Activated CD4-positive, alpha-beta T cell treated with anti-CD3 and anti-CD28 coated beads, Interleukin-2, amount 10 ng/mL, durations not matched to agents 7 days and 5 days (primary cell): Measurements from ENCODE around the gene LRRC4C. TPM values are rescaled to one million over a fixed set of nuclear protein-coding genes. Genes with fewer than 3 reads are reported as not detected.

Experiments
- CTCF ChIA-PET: fragments of 350-600 bp; sonication (Branson Sonifier 250); formaldehyde crosslinking; loops from one replicate; lab custom pipeline; 2021; ENCODE audit warnings: antibody characterized with exemption; lab: Charles Lee
- POLR2A ChIA-PET: fragments of 350-600 bp; sonication (Branson Sonifier 250); formaldehyde crosslinking; loops from one replicate; lab custom pipeline; 2021; ENCODE audit warnings: antibody characterized with exemption; lab: Charles Lee
- DNase-seq: peaks from one replicate; pipeline ENCODE4 v3.0.0-alpha.2; 2020
- H3K27ac Mint-ChIP-seq: one replicate; pipeline ENCODE4 v1.8.0; 2021; ENCODE audit warnings: mild to moderate bottlenecking, moderate library complexity, mixed read lengths
- H3K27me3 Mint-ChIP-seq: one replicate; pipeline ENCODE4 v1.8.0; 2021; ENCODE audit warnings: mixed read lengths
- H3K36me3 Mint-ChIP-seq: one replicate; pipeline ENCODE4 v1.8.0; 2021; ENCODE audit warnings: low read depth, mixed read lengths
- H3K4me1 Mint-ChIP-seq: one replicate; pipeline ENCODE4 v1.8.0; 2021; ENCODE audit warnings: mixed read lengths
- H3K4me3 Mint-ChIP-seq: one replicate; pipeline ENCODE4 v1.8.0; 2021; ENCODE audit warnings: mild to moderate bottlenecking, moderate library complexity, mixed read lengths
- H3K9me3 Mint-ChIP-seq: one replicate; pipeline ENCODE4 v1.8.0; 2021; ENCODE audit warnings: mixed read lengths
- total RNA-seq, 2 experiments: library from RNA; stranded (reverse); gene quantifications; one replicate each; pipeline ENCODE4 v1.2.3, GENCODE V29; 2021

Gene LRRC4C
- total RNA-seq, 2 experiments from 2014 or later, result not detected

DNA sequence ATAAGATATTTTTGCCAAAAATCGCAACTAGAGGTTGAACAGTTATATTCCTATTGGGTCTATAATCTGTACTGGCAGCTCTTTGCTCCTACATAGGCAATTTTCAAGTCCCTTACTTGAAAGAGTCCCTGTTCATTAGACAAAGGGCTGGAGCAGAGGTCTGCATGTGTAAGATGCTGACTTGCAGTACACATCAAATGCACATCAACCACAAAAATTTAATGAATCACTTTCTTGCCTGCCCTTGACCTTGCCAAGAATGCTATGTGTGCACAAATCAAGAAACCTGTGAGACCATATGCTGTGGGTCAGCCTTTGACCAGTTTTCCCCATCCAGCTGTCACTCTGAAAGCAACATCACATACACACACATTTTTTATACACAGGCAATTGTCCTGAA lies 661.5 kb downstream of the LRRC4C start:
- no peaks in the 10 kb centered on the region for H3K36me3 Mint-ChIP-seq
- H3K4me3 Mint-ChIP-seq, result no peak overlapping the region
- peaks cover 12% of the 10 kb centered on the region for H3K9me3 Mint-ChIP-seq
- no peaks in the 10 kb centered on the region for H3K4me1 Mint-ChIP-seq
- no peak overlapping the region for H3K27ac Mint-ChIP-seq
- DNase-seq, result no peak
- no peaks in the 10 kb centered on the region for H3K27me3 Mint-ChIP-seq
- ChIA-PET POLR2A (no interaction called here), CTCF (no interaction called here)

DNA sequence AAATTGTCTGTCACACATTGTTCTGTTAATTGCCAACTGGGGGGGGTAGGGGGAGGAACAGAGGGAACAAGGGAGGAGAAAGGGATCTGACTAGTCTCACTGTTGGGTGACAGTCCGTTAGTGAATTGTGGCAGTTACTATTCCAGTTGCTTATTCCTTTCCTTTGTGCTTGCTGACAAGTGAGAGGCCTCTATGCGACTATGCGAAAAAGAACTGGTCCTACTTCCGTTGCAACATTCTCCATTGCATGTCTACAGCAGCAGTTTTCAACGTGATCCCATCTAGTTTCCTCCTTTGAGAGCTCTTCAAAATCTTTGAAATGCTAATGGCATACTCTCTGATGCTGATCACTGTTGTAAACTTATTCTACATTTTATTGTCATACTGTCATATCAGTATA lies 672.2 kb downstream of the LRRC4C start:
- no peak overlapping the region for H3K27ac Mint-ChIP-seq
- no peaks in the 10 kb centered on the region for H3K36me3 Mint-ChIP-seq
- CTCF ChIA-PET, result no interaction called here
- peaks cover 21% of the 10 kb centered on the region for H3K9me3 Mint-ChIP-seq
- no peak for DNase-seq
- POLR2A ChIA-PET, result no interaction called here
- no peak overlapping the region for H3K4me3 Mint-ChIP-seq
- no peaks in the 10 kb centered on the region for H3K4me1 Mint-ChIP-seq
- no peaks in the 10 kb centered on the region for H3K27me3 Mint-ChIP-seq

DNA sequence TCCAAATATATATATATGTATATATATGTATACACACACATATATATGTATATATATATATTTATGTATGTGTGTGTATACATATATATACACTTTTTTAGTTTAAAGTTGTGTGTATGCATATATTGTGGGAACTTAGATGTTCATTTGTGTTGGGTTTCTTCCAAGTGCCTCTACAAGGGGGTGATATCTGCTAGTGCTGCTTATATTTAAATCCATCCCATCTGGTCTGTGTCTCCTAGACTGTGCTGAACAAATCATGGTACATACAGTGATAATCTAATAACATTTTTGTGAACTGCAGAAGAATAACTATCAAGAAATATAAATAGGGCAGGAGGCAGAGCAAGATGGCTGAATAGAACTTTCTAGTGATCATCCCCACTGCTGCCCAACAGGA lies 696.4 kb downstream of the LRRC4C start:
- peaks cover 2% of the 10 kb centered on the region for H3K9me3 Mint-ChIP-seq
- no peaks in the 10 kb centered on the region for H3K36me3 Mint-ChIP-seq
- no peak for DNase-seq
- ChIA-PET POLR2A (no interaction called here), CTCF (no interaction called here)
- no peaks in the 10 kb centered on the region for H3K27me3 Mint-ChIP-seq
- H3K4me3 Mint-ChIP-seq, result no peak overlapping the region
- H3K27ac Mint-ChIP-seq, result no peak overlapping the region
- H3K4me1 Mint-ChIP-seq, result no peaks in the 10 kb centered on the region

DNA sequence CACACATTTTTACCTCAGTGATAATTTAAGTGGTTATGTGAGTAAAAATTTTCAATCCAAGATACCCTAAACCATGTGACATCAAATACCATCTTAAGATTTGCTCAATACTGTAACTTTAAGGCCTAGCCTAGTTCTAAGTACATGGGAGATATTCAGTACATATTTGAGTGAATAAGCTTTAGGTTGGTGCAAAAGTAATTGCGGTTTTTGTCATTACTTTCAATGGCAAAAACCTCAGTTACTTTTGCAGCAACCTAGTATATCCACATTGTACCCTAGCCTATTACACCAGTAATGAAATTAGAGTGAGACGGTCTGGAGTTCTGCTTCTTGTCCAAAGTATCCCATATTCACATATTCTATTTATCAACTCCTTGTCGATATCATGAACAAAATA lies 700.1 kb downstream of the LRRC4C start:
- Mint-ChIP-seq H3K36me3 (no peaks in the 10 kb centered on the region), H3K4me3 (no peak overlapping the region), H3K27ac (no peak overlapping the region), H3K4me1 (no peaks in the 10 kb centered on the region), H3K27me3 (no peaks in the 10 kb centered on the region), H3K9me3 (peaks cover 2% of the 10 kb centered on the region)
- CTCF ChIA-PET, result no interaction called here
- no peak for DNase-seq
- POLR2A ChIA-PET, result no interaction called here

DNA sequence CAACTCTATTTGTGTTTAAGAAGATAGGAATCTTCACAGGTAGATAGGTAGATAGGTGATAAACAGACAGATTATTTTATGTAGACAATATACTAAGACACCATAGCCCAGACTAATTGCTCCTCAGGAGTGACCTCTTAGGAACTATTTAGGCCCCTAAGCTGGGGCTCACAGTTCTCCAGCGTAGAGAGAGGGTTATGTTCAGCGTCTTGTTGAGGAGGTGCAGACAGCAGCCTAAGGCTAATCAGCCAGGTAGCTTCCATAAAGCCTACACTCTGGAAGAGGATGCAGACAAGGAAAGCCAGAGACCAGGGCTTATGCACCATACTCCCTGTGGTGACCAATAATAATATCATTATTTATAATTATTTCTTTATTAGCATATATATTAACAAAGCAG lies 705.2 kb downstream of the LRRC4C start:
- POLR2A ChIA-PET, result no interaction called here

DNA sequence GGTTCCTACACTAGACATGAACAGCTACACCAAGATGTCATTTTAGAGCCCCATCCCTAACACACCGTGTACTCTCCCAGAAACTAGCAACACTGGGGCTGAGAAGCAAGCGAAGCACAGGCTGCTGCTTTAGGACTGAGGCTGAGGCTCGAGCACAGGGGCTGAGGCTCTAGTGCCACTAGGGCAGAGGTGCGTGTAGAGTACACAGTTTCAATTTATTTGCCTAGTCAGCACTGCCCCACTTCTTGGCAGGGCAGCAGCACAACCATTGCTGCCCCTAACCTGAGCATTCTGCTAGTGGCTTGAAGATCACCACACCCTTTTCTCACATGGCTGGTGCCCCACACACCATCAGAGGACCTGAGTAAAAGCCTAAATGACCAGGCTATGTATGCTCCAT lies 713.2 kb downstream of the LRRC4C start:
- H3K36me3 Mint-ChIP-seq, result no peaks in the 10 kb centered on the region
- ChIA-PET CTCF (no interaction called here), POLR2A (no interaction called here)
- no peak overlapping the region for H3K27ac Mint-ChIP-seq
- no peak for DNase-seq
- H3K4me3 Mint-ChIP-seq, result no peak overlapping the region
- peaks cover 15% of the 10 kb centered on the region for H3K9me3 Mint-ChIP-seq
- no peaks in the 10 kb centered on the region for H3K27me3 Mint-ChIP-seq
- H3K4me1 Mint-ChIP-seq, result no peaks in the 10 kb centered on the region

More for the DNA sequence above, 705.2 kb downstream of the LRRC4C start:
- DNase-seq, result no peak
- H3K4me3 Mint-ChIP-seq, result no peak overlapping the region
- peaks cover 8% of the 10 kb centered on the region for H3K9me3 Mint-ChIP-seq
- CTCF ChIA-PET, result no interaction called here
- H3K27me3 Mint-ChIP-seq, result no peaks in the 10 kb centered on the region
- no peaks in the 10 kb centered on the region for H3K36me3 Mint-ChIP-seq
- no peak overlapping the region for H3K27ac Mint-ChIP-seq
- H3K4me1 Mint-ChIP-seq, result no peaks in the 10 kb centered on the region

DNA sequence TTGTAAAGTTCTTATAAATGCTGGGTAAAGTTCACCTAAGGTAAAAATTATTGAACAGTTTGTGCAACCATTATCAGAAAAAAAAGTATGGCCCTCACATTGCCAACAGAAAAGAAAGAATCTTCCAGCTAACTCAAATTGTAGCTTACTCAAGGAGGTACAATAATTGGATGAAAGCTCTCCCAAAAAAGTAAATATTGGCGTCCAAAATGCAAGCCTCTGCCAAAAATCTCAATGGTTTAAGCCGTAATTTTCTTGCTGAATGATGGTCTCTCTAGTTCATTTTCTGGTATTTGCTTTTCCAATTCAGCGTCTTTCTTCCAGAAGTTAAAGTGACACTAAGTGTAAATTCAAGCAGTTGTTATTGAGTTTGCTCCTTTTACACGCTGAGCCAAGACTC lies 727.3 kb downstream of the LRRC4C start:
- POLR2A ChIA-PET, result no interaction called here
- Mint-ChIP-seq H3K4me1 (no peaks in the 10 kb centered on the region), H3K9me3 (peaks cover 16% of the 10 kb centered on the region), H3K27ac (no peak overlapping the region), H3K36me3 (no peaks in the 10 kb centered on the region), H3K4me3 (no peak overlapping the region), H3K27me3 (no peaks in the 10 kb centered on the region)
- CTCF ChIA-PET, result no interaction called here
- no peak for DNase-seq

DNA sequence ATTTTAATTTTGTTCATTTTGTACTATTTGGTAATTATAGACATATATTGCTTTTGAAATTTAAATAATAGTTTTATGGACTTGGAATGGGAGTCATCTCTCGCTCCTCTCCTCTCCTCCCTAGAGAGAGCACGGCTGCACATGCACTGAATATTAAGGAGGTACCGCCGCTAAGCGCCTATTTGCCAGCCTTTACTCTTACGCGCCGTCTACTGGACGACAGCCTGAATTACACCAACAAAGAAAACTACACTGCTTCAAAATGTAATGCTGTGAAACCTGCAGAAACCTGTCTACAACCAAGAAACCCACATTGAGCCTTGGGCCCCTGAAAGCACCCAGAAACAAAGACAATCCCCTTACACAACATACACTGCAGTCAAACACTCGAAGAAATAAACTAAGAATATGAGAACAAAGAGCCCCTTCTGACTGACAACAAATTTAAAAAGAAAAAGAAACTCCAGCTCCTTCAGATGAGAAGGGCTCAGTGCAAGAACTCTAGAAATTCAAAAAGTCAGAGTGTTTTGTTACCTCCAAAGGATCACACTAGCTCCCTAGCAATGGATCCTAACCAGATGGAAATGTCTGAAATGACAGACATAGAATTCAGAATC lies 737.2 kb downstream of the LRRC4C start:
- ChIA-PET POLR2A (no interaction called here), CTCF (no interaction called here)
- DNase-seq, result peak; percentile 7
- H3K27ac Mint-ChIP-seq, result no peak overlapping the region
- H3K27me3 Mint-ChIP-seq, result no peaks in the 10 kb centered on the region
- no peaks in the 10 kb centered on the region for H3K4me1 Mint-ChIP-seq
- H3K36me3 Mint-ChIP-seq, result no peaks in the 10 kb centered on the region
- H3K4me3 Mint-ChIP-seq, result no peak overlapping the region
- H3K9me3 Mint-ChIP-seq, result peaks cover 5% of the 10 kb centered on the region

DNA sequence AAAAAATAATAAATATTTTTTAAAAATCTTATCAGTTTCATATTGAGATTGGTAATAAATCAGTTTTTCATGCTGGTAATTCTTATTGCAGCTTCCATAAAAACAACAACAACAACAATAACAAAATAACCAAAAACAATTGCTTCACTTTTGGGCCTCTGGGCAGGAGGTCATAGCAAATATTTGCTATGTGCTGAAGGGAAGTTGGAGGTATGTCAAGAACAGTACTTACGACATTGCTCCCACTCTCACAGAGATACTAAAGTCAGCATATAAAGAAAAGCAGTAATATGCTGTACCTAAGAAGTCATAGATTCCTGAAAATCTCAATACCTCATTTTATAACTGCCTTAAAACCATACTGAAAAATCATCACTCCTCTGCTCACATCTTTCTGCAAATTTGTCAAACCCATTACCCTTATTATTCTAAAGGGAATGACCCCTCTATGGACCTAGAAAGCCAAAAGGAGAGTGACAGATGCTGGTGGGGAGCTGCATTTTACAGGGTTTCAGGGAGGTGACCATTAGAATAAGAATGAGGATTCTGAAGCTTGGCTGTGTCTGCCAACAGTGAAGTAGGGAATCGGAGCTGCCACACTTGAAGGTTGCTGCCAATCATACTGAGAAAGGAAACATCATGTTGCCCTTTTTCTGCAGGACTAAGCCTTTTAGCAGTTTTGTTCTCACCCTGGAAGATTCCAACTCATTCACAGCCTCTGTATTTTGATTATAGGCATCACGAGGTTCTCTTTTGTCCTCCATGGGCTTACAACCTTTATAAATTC lies 742.9 kb downstream of the LRRC4C start:
- Mint-ChIP-seq H3K27ac (no peak overlapping the region), H3K4me3 (no peak overlapping the region), H3K36me3 (no peaks in the 10 kb centered on the region), H3K27me3 (no peaks in the 10 kb centered on the region), H3K9me3 (peaks cover 7% of the 10 kb centered on the region), H3K4me1 (no peaks in the 10 kb centered on the region)
- POLR2A ChIA-PET, result no interaction called here
- CTCF ChIA-PET, result no interaction called here
- DNase-seq, result no peak

DNA sequence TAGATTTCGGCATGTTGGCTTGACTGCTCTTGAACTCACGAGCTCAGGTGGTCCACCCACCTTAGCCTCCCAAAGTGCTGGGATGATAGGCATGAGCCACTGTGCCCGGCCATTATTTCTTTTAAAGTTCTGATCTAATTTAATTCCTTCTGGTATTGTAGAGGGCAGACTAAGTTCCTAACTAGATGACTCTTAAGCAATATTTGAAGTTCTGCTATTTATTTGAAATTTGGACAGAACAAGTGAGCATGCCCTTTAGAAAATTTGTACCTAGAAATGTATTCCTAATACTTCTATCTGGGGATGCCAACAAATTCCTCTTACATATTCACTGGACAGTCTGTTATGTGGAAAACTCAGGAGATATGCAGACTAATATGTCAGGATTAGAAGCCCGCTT lies 746.4 kb downstream of the LRRC4C start:
- POLR2A ChIA-PET, result no interaction called here
- Mint-ChIP-seq H3K4me1 (no peaks in the 10 kb centered on the region), H3K4me3 (no peak overlapping the region), H3K36me3 (no peaks in the 10 kb centered on the region), H3K27me3 (no peaks in the 10 kb centered on the region), H3K27ac (no peak overlapping the region), H3K9me3 (peaks cover 14% of the 10 kb centered on the region)
- no peak for DNase-seq
- CTCF ChIA-PET, result no interaction called here

DNA sequence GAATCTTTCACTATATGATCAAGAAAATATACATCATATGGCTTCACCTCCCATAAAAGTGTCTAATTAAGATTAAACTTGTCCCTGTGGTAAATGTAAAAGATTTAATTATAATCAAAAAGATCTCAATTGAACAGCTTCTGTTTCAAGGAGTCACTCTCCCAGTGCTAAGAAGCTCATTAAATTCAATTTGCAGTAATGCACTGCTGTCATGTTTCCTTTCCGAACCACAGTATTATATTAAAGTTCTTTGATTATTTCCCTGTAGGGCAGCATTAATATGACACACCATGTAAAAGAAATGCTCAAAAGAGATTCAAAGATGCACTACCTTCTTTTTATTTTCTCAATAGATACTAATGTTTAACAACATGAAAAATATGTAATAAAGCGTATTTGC lies 758.4 kb downstream of the LRRC4C start:
- H3K4me1 Mint-ChIP-seq, result no peaks in the 10 kb centered on the region
- DNase-seq, result no peak
- ChIA-PET CTCF (no interaction called here), POLR2A (interaction anchor here (0.5 kb wide), 1 partner anchor 137 kb away, joined by 7 read pairs; no protein-coding TSS in a partner anchor)
- H3K36me3 Mint-ChIP-seq, result no peaks in the 10 kb centered on the region
- H3K9me3 Mint-ChIP-seq, result peaks cover 9% of the 10 kb centered on the region
- no peaks in the 10 kb centered on the region for H3K27me3 Mint-ChIP-seq
- H3K4me3 Mint-ChIP-seq, result no peak overlapping the region
- no peak overlapping the region for H3K27ac Mint-ChIP-seq

DNA sequence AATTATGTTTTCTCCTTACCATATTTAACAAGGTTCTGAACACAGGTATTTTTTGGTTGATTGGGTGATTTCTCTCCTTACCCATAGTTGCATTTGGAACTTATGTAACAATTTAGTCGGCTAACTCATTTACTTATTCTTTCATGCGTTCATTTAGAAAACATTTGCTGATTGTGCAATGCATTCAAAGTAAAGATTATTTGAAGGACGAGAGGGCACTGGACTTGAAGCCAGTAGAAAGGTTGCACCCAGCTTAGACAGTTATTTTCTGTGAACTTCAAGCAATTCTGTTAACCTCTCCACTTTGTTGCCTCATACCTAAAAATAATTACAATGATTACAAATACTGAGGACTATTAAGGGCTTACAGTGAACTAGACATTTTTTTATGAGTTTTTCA lies 769.6 kb downstream of the LRRC4C start:
- no peak overlapping the region for H3K4me3 Mint-ChIP-seq
- H3K9me3 Mint-ChIP-seq, result peaks cover 9% of the 10 kb centered on the region
- DNase-seq, result no peak
- no peak overlapping the region for H3K27ac Mint-ChIP-seq
- H3K4me1 Mint-ChIP-seq, result no peaks in the 10 kb centered on the region
- ChIA-PET POLR2A (no interaction called here), CTCF (no interaction called here)
- no peaks in the 10 kb centered on the region for H3K36me3 Mint-ChIP-seq
- H3K27me3 Mint-ChIP-seq, result no peaks in the 10 kb centered on the region

DNA sequence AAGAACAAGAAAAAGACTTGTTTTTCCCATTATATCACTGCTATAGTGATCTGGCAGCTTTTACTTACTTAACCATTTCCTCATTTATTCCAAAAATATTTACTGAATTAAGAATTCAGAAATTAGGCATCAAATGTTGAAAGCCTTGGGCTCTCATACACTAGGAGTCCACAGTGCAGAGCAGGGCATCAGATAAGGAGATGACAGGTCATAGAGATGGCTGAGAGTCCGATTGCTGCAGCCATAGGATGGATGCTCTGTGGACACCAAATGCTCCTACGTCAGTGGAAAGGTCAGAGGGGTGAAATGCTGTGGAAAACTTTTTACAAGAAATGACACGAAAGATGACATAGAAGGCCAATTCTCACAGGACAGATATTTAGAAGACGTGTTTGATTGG lies 771.1 kb downstream of the LRRC4C start:
- ChIA-PET POLR2A (no interaction called here), CTCF (no interaction called here)
- Mint-ChIP-seq H3K36me3 (no peaks in the 10 kb centered on the region), H3K27me3 (no peaks in the 10 kb centered on the region), H3K27ac (no peak overlapping the region), H3K9me3 (peaks cover 5% of the 10 kb centered on the region), H3K4me3 (no peak overlapping the region), H3K4me1 (no peaks in the 10 kb centered on the region)
- DNase-seq, result no peak

DNA sequence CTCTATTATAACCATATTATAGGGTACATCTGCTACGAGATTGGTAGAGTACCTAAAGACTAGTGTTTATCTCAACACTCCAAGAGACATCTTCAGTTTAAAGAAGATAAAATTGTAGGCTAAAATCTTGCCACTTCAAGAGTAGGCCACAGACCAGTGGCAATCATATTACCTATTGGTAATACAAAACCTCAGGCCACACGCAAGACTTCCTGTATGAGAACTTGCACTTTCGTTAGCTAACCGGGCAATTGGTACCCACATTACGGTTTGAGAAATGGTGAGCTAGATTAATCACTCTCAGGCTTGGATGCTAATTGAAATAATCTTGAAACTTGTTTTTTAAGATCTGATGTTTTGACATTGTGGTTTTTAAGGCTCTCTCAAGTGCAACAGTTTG lies 772.7 kb downstream of the LRRC4C start:
- Mint-ChIP-seq H3K36me3 (no peaks in the 10 kb centered on the region), H3K27me3 (no peaks in the 10 kb centered on the region), H3K4me3 (no peak overlapping the region), H3K27ac (no peak overlapping the region), H3K4me1 (no peaks in the 10 kb centered on the region), H3K9me3 (peaks cover 7% of the 10 kb centered on the region)
- ChIA-PET CTCF (no interaction called here), POLR2A (no interaction called here)
- DNase-seq, result no peak
